Stimulated activated CD4-positive, alpha-beta T cell treated with anti-CD3 and anti-CD28 coated beads, Interleukin-12 subunit alpha, Interleukin-12 subunit beta, amount 100 ng/mL, for 24 hours (primary cell): ENCODE measurements around the gene MRPL2.
"Not testable (repeated sequence)": the region's sequence is repeated elsewhere in the genome, so short reads cannot be mapped to it uniquely, and the experiment has no call there.

Experiments
- DNase-seq, 2 experiments: peaks; one replicate each; pipeline ENCODE4 v3.0.0-alpha.2; 2020; ENCODE audit warnings: low read depth in 2 of 2

The MRPL2 gene

DNA sequence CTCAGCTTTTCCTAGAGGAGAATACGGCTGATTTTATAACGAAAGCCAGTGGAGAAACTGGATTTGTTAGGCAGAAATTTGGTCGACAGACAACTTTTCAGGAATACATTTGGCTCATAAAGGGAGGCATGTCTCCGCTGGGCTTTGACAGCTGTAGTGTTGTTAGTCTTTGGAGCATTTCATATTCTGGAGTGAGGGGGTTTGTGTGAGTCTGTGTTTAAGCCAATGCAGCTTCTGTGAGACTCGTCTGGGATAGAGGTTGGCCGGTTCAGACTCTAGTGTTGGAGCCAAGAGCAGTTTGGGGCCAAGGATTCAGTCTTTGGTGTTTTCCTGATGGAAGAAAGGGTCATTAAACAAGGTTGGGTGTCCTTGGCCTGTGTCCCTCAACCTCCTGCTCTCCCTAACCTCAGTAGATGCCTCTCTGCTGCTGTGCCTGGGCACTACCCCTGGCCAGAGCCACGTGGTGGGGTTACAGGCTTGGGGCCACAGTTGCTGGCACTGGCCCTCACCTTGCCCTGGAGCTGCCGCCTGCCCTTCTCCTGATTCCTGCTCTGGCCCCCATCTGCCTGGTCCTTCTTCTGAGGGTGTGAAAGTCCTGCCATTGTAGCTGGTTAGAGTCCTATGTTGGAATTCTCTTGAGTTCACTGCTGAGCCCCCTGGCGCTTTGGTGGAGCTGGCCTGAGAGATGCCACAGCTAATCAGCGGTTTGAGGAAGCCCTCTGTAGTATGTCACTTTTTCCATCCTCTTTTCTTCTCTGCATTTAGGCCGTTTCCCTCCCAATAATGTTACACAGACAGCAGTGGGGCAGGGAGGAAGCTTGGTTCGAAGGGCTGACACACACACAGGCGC, 23.8 kb upstream of the MRPL2 start:
- no peak for DNase-seq

DNA sequence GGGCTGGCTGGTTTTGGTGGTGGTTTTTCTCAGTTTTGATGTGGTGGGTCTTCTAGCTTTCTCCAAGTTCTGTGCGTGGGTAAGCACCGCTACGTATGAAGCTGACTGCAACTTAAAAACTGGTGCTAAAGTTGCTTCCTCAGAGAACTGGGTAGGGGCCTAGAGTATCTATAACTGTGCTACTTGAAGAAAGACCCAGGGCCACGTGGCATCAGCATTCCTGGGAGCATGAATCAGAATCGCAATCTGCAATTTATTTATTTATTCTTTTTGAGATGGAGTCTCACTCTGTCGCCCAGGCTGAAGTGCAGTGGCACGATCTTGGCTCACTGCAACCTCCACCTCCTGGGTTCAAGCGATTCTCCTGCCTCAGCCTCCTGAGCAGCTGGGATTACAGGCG, 22.7 kb upstream of the MRPL2 start:
- not testable (repeated sequence) for DNase-seq

DNA sequence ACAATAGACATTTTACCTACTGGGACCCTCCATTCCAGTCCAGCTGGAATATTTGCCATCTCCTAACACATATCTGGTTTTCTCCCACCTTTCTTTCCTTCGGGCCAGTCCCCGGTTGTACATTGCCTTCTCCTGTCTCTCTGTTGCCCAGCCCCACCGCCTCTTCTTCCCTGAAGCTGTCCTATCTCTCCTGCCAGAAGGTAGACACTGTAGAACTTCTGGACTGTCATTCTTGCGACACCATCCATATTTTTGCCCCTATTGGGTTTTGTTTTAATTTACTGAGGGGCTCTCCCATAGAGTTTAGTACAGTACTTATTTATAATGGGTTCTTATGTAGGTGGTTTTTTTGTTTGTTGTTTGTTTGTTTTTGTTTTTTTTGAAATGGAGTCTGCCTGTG, 21.8 kb upstream of the MRPL2 start:
- DNase-seq: no peak

DNA sequence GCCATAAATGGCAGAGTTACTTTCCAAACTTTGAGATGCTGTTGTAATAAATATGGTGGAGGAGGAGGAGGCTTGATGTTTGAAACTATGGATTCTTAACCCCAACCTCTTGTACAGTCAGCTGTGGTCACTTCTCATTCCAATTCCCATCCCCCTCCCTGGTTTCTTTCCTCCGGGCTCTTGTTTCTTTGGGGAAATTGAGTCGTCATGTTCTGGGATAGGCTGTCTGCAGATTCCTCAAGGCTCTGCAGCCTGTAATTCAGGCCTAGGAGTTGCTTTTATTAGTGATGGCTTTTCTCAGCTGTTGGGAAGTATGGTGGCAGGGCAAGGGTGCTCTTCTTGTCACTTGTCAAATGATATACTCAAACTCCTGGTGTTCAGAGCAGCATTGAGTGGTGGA, 19.5 kb upstream of the MRPL2 start:
- no peak for DNase-seq

DNA sequence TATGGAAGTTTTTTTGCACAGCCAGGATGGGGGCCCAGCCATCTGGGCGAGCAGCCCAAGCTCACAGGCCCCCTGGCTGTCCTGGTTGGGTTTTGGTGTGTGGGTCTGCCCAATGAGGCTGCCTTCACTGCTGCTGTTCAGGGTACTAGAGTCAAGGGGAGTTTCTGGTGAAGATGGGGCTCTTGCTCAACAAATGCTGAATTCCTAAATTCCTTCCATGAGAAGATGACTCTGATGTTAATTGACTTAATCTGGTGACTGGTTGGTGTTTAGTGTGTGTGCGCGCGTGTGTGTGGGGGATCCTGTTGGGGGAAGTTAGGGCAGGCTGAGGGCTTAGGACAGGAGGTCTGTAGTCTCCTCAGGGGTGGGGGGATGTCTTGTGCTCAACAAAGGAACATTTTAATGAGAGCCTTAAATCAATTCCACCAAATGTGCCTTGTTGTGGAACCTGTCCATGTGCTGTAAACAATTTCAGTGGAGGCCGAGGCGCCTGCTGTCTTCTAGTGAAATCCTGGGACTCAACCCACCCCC, 18.8 kb upstream of the MRPL2 start:
- DNase-seq: no peak

DNA sequence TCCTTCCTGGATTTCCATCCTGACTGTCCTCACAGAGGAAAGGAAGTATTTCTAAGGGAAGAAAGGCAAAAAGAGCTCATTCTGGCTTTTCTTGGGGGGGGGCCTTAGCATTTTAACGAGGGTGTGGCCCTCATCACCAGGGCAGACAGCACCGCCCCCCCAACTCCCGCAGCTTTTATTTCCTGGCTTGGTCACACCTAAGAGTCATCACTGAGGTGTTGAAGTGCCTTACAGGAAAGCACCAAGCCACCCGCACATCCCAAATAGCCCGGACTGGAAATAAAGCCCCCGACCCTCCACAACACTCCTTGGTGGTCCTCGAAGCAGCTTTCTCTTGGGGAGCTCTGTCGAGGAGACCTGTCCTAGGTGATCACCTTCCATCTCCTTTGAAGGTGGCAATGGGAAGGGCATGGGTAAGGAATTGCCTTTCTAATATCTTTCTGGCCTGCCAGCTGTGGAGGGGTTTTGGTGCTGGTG, 18.1 kb upstream of the MRPL2 start:
- DNase-seq: no peak

DNA sequence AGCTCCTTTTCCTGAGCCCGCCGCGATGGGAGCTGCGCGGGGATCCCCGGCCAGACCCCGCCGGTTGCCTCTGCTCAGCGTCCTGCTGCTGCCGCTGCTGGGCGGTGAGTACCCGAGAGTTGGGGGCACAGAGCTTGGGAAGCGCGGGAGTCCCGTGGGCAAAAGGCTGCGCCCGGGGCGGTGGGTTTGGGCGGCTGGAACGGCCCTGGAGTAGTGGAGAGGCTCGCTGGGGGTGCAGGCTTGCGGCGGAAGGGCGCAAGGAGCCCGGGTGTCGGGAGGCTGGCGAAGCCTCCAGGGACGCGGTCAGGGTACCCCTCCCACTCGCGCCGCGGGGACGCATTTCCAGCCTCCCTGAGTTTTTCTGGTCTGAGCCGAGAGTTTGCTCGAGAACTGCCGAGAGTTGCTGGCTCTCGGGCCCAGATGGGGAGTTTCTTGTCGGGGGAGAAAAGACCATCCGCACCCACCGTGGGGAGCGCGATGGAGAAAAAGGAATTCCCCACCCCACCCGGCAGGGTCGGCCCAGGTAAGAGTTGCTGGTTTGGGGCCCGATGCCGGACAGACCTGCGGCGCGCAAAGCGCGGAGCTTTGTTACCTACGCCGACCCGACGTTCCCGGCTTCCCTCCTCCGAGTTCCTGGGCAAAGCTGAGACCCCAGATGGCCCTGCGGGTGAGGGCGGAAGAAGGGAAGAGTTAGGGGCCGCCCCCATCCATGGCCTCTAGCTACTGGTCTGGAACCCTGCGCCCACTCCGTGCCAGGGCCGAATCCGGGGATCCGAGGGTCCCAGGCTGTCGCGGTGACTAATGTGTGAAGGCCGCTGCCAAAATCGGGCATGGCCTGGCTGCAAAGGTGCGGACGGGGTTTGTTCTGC, 17.5 kb upstream of the MRPL2 start:
- DNase-seq: no peak

DNA sequence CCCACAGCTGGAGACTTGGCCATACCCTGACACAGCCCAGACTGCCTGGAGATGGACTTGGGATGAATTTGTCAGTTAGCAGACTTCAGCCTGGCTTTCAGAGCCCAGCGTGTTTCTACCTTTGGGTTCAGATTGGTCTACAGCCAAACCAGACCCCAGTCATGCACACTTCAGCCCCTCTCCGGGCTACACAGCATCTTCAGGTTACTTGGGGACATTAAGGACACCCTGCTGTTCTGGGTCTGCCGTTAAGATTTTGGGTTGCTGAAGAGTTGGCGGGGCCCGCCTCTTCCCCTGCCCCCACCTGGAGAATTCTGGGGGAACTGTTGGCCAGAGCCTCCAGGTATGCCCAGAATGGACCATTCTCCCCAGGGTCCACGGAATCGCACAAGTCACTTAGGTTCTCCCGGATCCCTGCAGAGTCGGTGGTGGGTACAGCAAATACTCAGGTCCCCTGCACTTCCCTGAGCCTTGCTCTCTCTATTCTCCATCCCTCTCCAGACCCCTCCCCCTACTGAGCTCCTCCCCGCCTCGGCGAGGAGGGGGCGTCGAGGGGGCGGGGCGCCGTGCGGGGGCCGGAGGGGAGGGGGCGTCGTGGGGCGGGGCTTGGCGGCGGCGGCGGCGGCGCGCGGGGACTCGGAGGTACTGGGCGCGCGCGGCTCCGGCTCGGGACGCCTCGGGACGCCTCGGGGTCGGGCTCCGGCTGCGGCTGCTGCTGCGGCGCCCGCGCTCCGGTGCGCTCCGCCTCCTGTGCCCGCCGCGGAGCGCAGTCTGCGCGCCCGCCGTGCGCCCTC, 16.6 kb upstream of the MRPL2 start, which contains the start of gene PTK7:
PTK7 (plus strand) TSS at position 645 of the 794 bp plus-strand sequence. CDS start 175 bp downstream, outside the sequence.
- DNase-seq: peak in 1 of 2 experiments; percentile 24

DNA sequence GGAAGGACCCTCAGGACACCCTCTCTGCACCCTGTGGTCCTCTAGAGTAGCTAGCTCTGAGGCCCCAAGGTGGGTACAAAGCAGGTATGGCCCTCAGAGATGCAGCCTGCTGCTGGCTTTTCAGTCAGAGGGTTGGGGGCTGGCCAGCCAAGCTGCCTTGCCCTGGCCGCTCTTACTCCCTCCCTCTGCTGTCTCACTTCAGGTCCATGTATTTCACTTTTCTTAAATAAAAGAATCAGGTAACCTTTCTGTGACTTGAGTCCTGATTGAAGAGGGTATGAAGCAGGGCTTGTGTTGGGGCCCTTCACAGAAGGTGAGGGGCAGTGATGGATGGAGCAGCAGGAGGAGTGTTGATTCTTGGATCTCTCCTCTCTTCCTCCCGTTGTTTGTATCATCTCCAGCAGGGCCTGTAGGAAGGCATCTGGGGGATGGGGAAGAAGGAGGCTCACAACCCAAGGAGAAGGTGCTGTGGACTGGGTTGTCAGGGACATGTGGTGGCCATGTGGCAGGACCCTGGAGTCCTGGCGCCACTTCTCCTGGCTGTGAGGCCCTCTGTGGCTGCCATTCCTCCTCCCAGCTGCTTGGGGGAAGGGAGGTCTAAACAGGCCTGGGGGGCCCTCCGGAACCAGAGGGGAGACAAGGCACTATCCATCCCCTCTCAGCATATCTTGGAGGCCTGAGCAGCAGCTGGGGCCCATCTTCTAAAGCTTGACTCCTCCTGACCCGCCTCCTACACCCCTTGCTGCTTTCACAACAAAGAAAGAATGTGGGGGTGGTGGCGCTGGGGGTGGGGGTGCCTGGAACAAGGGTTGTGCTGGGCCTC, 15.8 kb upstream of the MRPL2 start:
- no peak for DNase-seq

DNA sequence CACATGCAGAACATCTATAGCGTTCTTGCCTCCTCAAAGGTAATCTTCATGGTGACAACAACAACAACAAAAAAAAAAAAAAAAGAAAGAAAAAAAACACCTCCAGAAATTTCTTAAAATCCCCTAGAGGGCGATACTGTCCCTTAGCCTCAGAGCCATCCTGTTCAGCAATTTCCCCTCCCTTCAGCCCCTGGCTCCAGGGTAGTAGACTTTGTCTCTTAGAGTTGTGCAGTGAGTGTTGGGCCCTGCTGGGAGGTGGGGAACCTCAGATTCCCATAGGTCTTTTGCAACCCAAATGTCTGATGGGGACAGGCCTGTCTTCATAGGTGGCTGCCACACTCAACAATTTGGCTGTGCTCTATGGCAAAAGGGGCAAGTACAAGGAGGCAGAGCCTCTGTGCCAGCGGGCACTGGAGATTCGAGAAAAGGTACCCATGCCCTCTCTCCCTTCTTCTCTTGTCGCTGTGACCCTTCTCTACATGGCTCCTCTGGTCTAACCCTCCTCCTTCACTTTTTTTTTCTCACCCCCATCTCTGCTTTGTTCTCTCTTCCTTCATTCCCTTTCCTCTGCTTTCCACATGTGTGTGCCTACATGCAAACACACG, 10.9 kb upstream of the MRPL2 start:
- no peak for DNase-seq

DNA sequence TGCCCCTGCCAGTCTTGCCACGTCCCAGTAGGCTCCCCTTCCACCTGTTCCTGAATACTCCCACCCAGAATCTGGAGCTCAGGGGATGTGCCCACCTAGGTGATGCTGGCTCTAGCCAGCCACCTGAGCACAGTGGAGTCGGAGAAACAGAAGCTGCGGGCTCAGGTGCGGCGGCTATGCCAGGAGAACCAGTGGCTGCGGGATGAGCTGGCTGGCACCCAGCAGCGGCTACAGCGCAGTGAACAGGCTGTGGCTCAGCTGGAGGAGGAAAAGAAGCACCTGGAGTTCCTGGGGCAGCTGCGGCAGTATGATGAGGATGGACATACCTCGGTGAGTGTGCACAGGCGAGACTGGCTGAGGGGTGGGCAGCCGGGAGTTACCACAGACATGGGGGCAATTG, 3.6 kb upstream of the MRPL2 start:
- DNase-seq: no peak

DNA sequence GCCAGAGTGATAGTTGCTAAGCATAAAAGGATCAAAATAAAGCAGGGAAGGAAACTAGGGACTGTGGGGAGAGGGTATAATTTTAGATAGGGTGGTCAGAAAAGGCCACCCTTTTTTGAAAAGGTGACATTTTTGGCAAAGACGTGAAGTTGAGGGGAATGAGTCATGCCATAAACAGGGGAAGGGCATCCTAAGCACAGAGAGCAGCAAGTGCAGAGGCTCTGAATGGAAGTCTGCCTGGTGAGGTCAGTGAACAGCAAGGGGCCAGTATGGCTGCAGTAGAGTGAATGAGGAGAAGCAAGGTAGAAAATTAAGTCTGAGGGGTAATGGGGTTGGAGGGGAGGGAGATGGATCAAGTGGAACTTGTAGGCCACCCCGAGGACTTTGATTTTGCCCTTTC, 2.6 kb upstream of the MRPL2 start:
- no peak for DNase-seq

DNA sequence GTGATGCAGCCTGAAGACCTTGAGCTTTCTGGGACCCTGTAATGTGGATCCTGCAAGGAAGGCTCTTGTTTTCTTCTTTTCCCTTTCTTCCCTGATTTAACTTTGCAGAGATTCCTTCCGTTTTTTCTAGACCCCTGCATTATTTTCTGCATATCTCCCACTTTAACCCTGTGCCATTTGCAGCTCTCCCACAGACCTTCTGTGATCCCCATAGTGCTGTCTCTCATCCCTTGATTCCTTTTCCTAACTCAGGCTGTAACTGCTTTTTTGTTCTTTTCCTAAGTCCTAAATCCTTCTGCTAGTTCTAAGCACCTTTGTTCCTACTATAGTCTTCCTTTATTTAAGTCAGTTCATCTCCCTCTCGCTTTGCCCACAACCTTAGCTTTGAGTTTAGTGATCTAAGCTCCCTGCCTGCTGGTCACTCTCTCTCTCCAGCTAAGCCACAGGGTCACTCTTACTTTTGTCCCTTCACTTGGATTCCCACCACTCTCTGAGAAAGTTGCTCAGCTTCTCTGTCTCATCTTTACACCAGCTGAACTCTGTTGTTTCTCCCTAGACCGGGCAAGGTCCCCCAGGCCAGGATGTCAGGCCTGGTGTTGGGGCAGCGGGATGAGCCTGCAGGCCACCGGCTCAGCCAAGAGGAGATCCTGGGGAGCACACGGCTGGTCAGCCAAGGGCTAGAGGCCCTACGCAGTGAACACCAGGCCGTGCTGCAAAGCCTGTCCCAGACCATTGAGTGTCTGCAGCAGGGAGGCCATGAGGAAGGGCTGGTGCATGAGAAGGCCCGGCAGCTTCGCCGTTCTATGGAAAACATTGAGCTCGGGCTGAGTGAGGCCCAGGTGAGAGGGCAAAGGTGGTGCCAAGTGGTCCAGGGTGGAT, 1.8 kb upstream of the MRPL2 start:
- DNase-seq: no peak

DNA sequence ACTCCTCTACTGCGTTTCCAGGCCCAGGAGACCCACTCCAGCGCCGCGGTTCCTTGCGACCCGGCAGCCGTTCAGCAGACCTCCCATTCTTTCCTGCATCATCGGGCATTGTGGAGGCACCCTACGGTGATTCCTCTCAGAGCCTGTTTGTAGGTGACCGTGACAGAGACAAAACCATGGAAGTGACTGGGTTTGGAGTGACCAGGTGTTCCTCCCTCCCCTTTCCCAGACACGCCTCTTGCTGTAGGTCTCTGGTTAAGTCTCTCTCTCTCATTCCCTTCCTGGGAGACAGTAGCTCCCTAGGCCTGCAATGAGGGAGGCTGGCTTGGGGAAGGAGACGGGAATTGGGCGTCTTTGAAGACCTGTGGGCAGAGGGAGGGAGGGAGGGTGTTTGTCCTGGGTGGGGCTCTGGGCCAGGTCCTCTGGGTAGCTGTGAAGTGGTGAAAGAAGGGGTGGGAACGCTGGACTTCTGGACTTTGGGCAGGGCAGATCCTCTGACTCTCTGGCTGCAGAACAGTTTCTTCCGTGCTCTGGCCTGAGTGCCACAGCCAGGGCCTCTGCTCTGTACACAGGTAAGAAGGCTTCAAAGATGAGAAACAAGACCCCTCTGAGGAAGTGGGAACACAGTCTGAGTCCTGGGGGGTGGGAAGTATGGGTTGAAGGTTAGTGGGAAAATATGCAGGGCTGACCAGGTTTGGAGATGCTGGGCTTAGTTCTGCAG, 960 bp upstream of the MRPL2 start:
- DNase-seq: no peak

DNA sequence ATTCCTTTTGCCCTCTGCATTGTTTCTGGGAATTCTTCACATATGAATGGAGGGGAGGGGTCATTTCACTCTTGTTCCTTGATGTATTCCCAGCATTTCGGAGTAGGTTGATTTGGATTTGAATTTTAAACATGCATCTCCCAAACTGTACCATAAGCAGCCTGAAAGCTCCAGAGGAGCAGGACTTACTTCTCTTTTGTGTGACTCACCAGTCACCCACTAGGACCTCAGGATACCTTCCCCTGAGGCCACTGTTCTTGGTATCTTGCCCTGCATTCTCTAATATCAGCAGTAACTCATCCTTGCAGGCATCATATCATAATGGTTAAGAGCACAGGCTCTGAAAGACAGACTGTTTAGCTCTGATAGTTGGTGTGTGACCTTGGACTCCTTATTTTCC, 703 bp downstream of the MRPL2 start:
- DNase-seq: no peak

DNA sequence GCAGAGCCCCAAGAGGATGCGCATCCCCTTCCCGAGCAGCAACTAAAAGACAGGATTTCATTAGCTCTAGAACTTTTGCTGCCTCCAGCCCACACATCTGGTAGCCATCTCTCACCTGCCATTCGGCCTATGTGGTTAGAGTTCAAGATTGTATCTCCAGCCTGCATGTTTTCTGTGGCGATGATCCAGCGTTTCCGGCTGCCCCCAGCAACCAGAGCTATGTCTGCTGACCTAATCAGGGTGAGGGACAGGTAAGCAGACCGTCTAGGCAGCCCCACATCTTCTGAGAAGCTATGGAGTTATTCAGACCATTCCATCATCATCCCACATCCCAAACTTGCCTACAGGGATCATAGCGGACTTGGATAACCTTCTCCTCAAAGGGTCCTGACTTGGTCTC, 3.3 kb downstream of the MRPL2 start:
- DNase-seq: no peak

DNA sequence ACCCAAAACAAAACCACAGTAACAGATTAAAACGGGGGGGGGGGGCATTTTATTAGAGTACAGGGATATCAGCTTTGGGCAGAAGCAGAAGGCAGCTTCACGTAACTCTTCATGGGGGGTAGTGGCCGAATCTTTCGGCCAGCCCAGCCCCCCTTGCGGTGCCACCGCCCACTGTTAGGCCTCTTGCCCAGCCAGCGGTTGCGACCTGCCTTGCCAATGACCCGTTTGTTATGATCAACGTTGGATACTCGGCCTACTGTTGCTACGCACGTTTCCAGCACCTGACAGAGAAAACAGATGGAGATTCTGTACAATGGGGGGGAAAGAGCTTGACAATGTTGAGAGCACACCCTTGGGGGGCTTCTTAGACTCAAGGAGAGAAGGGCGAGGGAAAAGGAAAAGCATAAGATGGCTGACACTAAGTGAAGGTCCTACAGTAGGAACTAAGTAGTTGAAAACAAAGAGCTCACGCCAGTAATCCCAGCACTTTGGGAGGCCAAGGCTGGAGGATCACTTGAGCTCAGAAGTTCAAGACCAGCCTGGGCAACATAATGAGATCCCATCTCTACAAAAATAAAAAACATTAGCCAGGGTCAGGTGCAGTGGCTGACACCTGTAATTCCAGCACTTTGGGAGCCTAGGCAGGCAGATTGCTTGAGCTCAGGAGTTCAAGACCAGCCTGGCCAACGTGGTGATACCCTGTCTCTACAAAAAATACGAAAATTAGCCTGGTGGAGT, 4.9 kb downstream of the MRPL2 start:
- DNase-seq: no peak
